Cardiac septum (tissue), 1 donor: ENCODE results near the gene PPP2R2C. TPM values are rescaled to one million over a fixed set of nuclear protein-coding genes. Genes with fewer than 3 reads are reported as not detected.

Experiments
- DNase-seq: peaks from one replicate; pipeline ENCODE4 v3.0.0-alpha.2; 2020; ENCODE audit warnings: low spot score
- intact Hi-C: fragments of 100-400 bp; cut with DNase I; formaldehyde crosslinking; loops from one replicate; pipeline ENCODE4 v1.14.0; 2022
- total RNA-seq: library from RNA; stranded (reverse); fragmentation: NEBNext Ultra II Directional; extraction: Animal tissue kit (Norgen Biotek cat#: 25700); gene quantifications from one replicate; pipeline ENCODE4 v1.2.1, GENCODE V29; 2021
- donor health status: DM: no; HTN: no; CAD: no.

Gene PPP2R2C
- total RNA-seq, 1 donor from 2014 or later: 5.5 TPM

DNA sequence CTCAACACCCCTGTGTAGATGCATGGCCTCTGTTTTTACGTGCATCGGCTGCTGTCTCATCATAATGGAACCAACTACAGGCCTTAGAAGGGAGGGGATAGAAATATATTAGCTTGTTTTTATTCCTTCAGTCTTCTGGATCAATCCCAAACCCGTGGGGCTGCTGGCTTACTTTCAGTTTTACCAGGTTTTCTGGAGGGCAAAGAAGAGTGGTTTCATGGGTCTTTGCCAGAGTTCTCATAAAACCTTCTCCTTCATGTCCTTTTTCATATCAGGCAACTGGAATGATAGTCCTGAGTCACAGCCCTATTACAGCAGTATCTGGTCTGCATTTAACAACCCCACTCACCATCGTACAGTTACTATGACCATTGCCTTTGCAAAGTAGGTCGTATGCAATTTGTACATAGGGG lies 34.6 kb downstream of the PPP2R2C start:
- intact Hi-C loops: no loop called here
- DNase-seq: no peak

DNA sequence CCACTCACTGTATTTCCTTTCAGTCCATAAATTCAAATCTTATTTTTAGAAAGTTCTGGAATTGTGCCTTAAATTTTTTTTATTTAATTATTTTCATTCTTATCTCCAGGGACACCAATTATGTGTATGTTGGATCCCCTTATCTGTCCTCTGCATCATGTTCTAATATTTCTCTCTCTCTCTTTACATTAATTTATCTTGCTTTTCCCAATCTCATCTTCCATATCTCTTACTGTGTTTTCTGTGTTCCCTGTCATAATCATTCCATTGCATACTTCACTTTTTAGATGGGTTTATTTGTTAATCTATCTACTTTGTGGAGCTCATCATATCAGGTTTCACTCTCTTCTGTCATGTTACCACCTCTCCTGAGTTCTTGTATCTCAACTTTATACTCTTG lies 37.4 kb downstream of the PPP2R2C start:
- intact Hi-C loops: no loop called here
- no peak for DNase-seq

GRCh38 chr4:6430927-6431326 lies 41.5 kb downstream of the PPP2R2C start:
- DNase-seq: no peak
- intact Hi-C loops: no loop called here

GRCh38 chr4:6427439-6428090 lies 44.8 kb downstream of the PPP2R2C start:
- intact Hi-C loops: no loop called here
- no peak for DNase-seq

GRCh38 chr4:6426571-6427438 lies 45.6 kb downstream of the PPP2R2C start:
- intact Hi-C loops: no loop called here
- no peak for DNase-seq

- DNase-seq: no peak
These were observed 46.5 kb downstream of the PPP2R2C start for GRCh38 chr4:6425911-6426310.

DNA sequence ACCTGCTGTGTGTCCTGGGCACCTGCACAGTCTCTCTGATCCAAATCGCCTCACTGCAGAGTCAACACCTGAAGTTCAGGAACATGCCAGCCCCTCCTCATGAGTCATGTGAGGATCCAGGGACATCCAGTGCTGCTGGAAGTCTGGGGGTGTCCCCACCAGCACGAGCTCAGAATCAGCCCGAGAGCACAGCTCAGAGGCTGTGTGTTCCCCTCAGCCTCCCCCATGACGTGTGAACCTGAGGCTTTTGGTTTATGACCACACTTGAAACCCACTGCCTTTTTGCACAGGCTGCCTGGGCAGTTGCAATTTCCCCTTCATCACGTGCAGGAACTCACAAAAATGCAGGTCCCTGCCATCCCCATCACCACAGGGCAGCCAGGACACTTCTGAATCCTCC lies 47.1 kb downstream of the PPP2R2C start:
- DNase-seq: no peak
- intact Hi-C loops: no loop called here

More at GRCh38 chr4:6425911-6426310, 46.5 kb downstream of the PPP2R2C start:
- intact Hi-C loops: no loop called here

GRCh38 chr4:6424425-6424824 lies 48.0 kb downstream of the PPP2R2C start:
- no peak for DNase-seq
- intact Hi-C loops: no loop called here

GRCh38 chr4:6423575-6423974 lies 48.8 kb downstream of the PPP2R2C start:
- no peak for DNase-seq
- intact Hi-C loops: no loop called here

- DNase-seq: no peak
- intact Hi-C loops: no loop called here
These were observed 49.5 kb downstream of the PPP2R2C start for GRCh38 chr4:6422866-6423265.

- intact Hi-C loops: no loop called here
- no peak for DNase-seq
These were observed 50.3 kb downstream of the PPP2R2C start for GRCh38 chr4:6422105-6422504.

DNA sequence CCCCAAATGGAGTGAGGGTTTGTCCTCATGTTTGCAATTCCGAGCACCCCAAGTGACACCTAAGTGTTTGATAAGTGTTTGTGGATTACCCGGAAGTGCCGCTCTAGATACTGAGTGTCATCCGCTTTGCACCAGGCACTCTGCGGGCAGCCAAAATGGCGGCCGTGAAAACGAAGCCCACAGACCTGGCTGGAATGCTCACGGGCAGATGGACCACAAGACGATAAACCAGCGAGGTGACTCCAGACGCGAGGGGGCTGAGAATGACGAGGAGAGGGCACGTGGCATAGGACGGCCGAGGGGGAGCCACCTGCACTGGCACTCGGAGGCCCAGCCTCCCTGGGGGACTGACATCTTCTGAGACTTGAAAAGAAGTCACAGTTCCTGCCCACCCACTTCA lies 51.0 kb downstream of the PPP2R2C start:
- intact Hi-C loops: no loop called here
- DNase-seq: no peak

GRCh38 chr4:6420972-6421371 lies 51.4 kb downstream of the PPP2R2C start:
- DNase-seq: no peak
- intact Hi-C loops: no loop called here

DNA sequence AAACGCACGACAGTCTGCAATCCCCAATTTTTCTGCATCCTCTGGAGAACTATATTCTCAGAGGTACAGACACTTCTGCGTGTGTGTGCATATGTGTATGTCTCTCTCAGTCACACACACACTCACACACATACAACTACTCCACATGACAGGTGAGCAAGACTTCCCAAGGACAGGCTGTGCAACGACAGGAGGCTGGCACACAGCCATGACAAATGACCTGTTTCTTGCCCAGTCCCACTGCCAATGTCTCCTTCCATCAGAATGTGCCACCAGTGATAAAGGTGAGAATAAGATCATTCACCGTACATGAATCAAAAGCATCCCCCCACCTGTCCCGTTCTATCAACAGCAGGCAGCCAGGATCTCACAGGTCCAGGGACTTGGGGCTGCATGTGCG lies 52.4 kb downstream of the PPP2R2C start:
- intact Hi-C loops: no loop called here
- no peak for DNase-seq

- DNase-seq: no peak
- intact Hi-C loops: no loop called here
These were observed 52.9 kb downstream of the PPP2R2C start for GRCh38 chr4:6419452-6420028.

GRCh38 chr4:6418193-6418755 lies 54.1 kb downstream of the PPP2R2C start:
- no peak for DNase-seq

GRCh38 chr4:6417516-6418050 lies 54.8 kb downstream of the PPP2R2C start:
- DNase-seq: no peak
- intact Hi-C loops: no loop called here

More at GRCh38 chr4:6418193-6418755, 54.1 kb downstream of the PPP2R2C start:
- intact Hi-C loops: no loop called here

GRCh38 chr4:6416518-6417286 lies 55.7 kb downstream of the PPP2R2C start:
- DNase-seq: no peak
- intact Hi-C loops: no loop called here

GRCh38 chr4:6415031-6415705 lies 57.2 kb downstream of the PPP2R2C start:
- intact Hi-C loops: no loop called here
- no peak for DNase-seq
